Activated CD4-positive, alpha-beta T cell treated with anti-CD3 and anti-CD28 coated beads, Interleukin-2, amount 10 ng/mL, durations not matched to agents 7 days and 5 days (primary cell): ENCODE measurements around the gene PRELID2. TPM values are rescaled to one million over a fixed set of nuclear protein-coding genes. Genes with fewer than 3 reads are reported as not detected.

Experiments used
- CTCF ChIA-PET: fragments of 350-600 bp; sonication (Branson Sonifier 250); formaldehyde crosslinking; loops from one replicate; lab custom pipeline; 2021; ENCODE audit warnings: antibody characterized with exemption; lab: Charles Lee
- POLR2A ChIA-PET: fragments of 350-600 bp; sonication (Branson Sonifier 250); formaldehyde crosslinking; loops from one replicate; lab custom pipeline; 2021; ENCODE audit warnings: antibody characterized with exemption; lab: Charles Lee
- DNase-seq: peaks from one replicate; pipeline ENCODE4 v3.0.0-alpha.2; 2020
- H3K27ac Mint-ChIP-seq: one replicate; pipeline ENCODE4 v1.8.0; 2021; ENCODE audit warnings: mild to moderate bottlenecking, moderate library complexity, mixed read lengths
- H3K27me3 Mint-ChIP-seq: one replicate; pipeline ENCODE4 v1.8.0; 2021; ENCODE audit warnings: mixed read lengths
- H3K36me3 Mint-ChIP-seq: one replicate; pipeline ENCODE4 v1.8.0; 2021; ENCODE audit warnings: low read depth, mixed read lengths
- H3K4me1 Mint-ChIP-seq: one replicate; pipeline ENCODE4 v1.8.0; 2021; ENCODE audit warnings: mixed read lengths
- H3K4me3 Mint-ChIP-seq: one replicate; pipeline ENCODE4 v1.8.0; 2021; ENCODE audit warnings: mild to moderate bottlenecking, moderate library complexity, mixed read lengths
- H3K9me3 Mint-ChIP-seq: one replicate; pipeline ENCODE4 v1.8.0; 2021; ENCODE audit warnings: mixed read lengths
- total RNA-seq, 2 experiments: library from RNA; stranded (reverse); gene quantifications; one replicate each; pipeline ENCODE4 v1.2.3, GENCODE V29; 2021

Gene PRELID2
- total RNA-seq, 2 experiments from 2014 or later, result 1.6 to 1.8 TPM

DNA sequence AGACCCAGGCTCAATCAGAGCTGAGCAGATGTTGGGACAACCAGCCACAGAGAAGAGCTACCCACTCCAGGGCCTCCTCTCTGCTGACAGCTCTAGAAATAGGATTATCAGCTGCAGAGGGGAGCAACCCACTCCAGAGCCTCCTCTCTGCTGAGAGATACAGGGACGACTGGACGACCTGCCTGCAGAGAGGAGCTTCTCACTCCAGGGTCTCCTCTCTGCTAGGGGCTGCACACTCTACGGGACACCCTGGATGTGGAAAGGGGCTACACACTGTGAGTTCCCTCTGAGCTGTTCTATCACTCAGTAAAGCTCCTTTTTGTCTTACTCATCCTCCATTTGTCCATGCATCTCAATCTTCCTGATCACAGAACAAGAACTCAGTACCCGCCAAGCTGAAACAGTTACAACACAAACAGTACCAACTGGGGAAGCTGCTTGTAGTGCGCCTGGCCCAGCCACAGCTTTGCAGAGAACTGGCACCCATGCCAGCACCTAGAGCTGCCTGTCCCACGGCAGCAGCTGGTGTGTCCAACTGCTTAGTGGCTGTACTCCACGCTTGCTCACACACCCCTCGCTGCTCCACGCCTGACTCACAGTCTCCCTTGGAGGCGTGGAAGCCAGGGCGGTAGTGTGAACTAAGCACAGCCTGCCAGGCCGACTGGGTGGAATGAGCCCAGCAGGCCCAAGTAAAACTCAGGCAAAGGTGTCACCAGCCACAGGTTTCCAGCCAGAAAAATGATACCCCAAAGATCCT is 56.8 kb downstream of the PRELID2 start:
- no peak overlapping the region for H3K27ac Mint-ChIP-seq
- H3K27me3 Mint-ChIP-seq, result no peaks in the 10 kb centered on the region
- H3K4me3 Mint-ChIP-seq, result no peak overlapping the region
- no peaks in the 10 kb centered on the region for H3K36me3 Mint-ChIP-seq
- DNase-seq, result no peak
- ChIA-PET CTCF (no interaction called here), POLR2A (no interaction called here)
- H3K9me3 Mint-ChIP-seq, result no peaks in the 10 kb centered on the region
- no peaks in the 10 kb centered on the region for H3K4me1 Mint-ChIP-seq

GRCh38 chr5:145777445-145778063 is 57.6 kb downstream of the PRELID2 start:
- no peak overlapping the region for H3K27ac Mint-ChIP-seq
- no peaks in the 10 kb centered on the region for H3K27me3 Mint-ChIP-seq
- no peaks in the 10 kb centered on the region for H3K36me3 Mint-ChIP-seq
- ChIA-PET CTCF (interaction anchor here (0.5 kb wide), 1 partner anchor 217 kb away, joined by 4 read pairs; no protein-coding TSS in a partner anchor), POLR2A (no interaction called here)
- DNase-seq, result no peak
- no peak overlapping the region for H3K4me3 Mint-ChIP-seq
- no peaks in the 10 kb centered on the region for H3K9me3 Mint-ChIP-seq
- H3K4me1 Mint-ChIP-seq, result no peaks in the 10 kb centered on the region

DNA sequence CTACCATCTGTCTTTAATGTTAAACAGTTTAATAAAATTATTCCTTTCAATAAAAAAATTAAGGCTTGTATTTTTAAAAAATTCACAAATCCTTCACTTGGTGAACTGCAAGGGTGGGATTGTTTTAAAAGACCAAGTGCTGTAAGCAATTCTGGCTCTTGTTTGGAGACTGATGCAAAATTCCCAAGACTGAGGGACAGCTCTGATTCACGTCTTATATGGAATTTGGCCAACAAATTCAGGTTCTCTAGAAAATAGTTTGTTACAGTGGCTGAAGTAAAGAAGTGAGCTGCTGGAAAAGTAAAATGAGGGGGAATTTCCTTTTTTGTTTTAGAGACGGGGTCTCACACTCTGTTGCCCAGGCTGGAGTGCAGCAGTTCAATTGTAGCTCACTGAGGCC is 58.3 kb downstream of the PRELID2 start:
- no peak overlapping the region for H3K27ac Mint-ChIP-seq
- ChIA-PET POLR2A (no interaction called here), CTCF (interaction anchor here (0.5 kb wide), 1 partner anchor 218 kb away, joined by 4 read pairs; no protein-coding TSS in a partner anchor)

DNA sequence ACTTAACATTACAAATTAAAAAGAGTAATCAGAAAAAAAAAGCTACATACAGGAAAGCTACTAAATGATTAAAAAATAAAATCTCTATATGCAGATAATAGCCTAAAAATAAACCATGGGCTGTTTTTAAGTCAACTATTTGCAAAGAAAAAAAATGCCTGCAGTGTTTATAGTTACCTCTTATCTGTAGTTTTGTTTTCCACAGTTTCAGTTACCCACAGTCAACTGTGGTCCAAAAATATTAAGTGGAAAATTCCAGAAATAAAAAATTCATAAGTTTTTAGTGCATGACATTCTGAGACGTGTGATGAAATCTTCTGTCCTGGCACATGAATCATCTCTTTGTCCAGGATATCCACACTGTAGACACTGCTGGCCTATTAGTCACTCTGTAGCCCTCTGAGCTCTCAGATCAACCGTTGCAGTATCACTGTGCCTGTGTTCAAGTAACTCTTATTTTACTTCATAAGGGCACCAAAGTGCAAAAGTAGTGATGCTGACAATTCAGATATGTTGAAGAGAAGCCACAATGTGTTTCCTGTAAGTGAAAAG is 59.2 kb downstream of the PRELID2 start:
- Mint-ChIP-seq H3K4me3 (no peak overlapping the region), H3K27me3 (no peaks in the 10 kb centered on the region), H3K4me1 (no peaks in the 10 kb centered on the region), H3K9me3 (no peaks in the 10 kb centered on the region), H3K27ac (no peak overlapping the region), H3K36me3 (no peaks in the 10 kb centered on the region)
- ChIA-PET CTCF (no interaction called here), POLR2A (no interaction called here)
- DNase-seq, result no peak

More for the DNA sequence above, 58.3 kb downstream of the PRELID2 start:
- Mint-ChIP-seq H3K4me1 (no peaks in the 10 kb centered on the region), H3K36me3 (no peaks in the 10 kb centered on the region), H3K27me3 (no peaks in the 10 kb centered on the region), H3K9me3 (no peaks in the 10 kb centered on the region), H3K4me3 (no peak overlapping the region)
- no peak for DNase-seq

DNA sequence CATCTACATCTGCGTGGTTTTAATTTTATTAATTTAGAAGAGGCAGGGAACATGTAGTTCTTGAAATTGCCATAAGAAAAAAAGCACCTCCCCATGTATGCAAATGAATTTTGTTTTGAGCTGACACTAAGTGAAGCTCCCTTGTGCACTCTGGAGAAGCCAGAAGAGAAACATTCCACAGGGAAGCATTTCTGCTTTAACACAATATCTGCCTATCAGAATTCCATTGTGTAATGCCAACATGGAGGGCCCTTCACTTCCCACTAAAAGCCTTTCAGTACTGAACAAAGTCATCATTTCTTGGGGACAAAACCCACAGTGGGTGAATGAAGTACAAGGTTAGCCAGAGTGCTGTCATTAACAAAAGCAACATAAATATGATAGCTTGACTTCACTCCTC is 59.7 kb downstream of the PRELID2 start:
- H3K9me3 Mint-ChIP-seq, result no peaks in the 10 kb centered on the region
- H3K4me3 Mint-ChIP-seq, result no peak overlapping the region
- no peaks in the 10 kb centered on the region for H3K36me3 Mint-ChIP-seq
- DNase-seq, result no peak
- H3K4me1 Mint-ChIP-seq, result no peaks in the 10 kb centered on the region
- POLR2A ChIA-PET, result no interaction called here
- CTCF ChIA-PET, result no interaction called here
- H3K27me3 Mint-ChIP-seq, result no peaks in the 10 kb centered on the region
- H3K27ac Mint-ChIP-seq, result no peak overlapping the region

- Mint-ChIP-seq H3K36me3 (no peaks in the 10 kb centered on the region), H3K4me3 (no peak overlapping the region), H3K27ac (no peak overlapping the region), H3K9me3 (no peaks in the 10 kb centered on the region), H3K4me1 (no peaks in the 10 kb centered on the region), H3K27me3 (no peaks in the 10 kb centered on the region)
- DNase-seq, result no peak
- ChIA-PET CTCF (interaction anchor here (0.6 to 1.0 kb wide), 2 partner anchors 24 to 1431 kb away, joined by 3 to 4 read pairs; no protein-coding TSS in a partner anchor), POLR2A (no interaction called here)
Measured at GRCh38 chr5:145774442-145774841, 60.7 kb downstream of the PRELID2 start.

- Mint-ChIP-seq H3K27me3 (no peaks in the 10 kb centered on the region), H3K4me3 (no peak overlapping the region), H3K27ac (no peak overlapping the region), H3K36me3 (no peaks in the 10 kb centered on the region), H3K9me3 (no peaks in the 10 kb centered on the region), H3K4me1 (no peaks in the 10 kb centered on the region)
- no peak for DNase-seq
- CTCF ChIA-PET, result no interaction called here
- POLR2A ChIA-PET, result no interaction called here
Measured at GRCh38 chr5:145772466-145772865, 62.7 kb downstream of the PRELID2 start.

GRCh38 chr5:145768863-145769262 is 66.3 kb downstream of the PRELID2 start:
- CTCF ChIA-PET, result interaction anchor here (0.8 kb wide), 1 partner anchor 12 kb away, joined by 3 read pairs; no protein-coding TSS in a partner anchor
- no peaks in the 10 kb centered on the region for H3K9me3 Mint-ChIP-seq

DNA sequence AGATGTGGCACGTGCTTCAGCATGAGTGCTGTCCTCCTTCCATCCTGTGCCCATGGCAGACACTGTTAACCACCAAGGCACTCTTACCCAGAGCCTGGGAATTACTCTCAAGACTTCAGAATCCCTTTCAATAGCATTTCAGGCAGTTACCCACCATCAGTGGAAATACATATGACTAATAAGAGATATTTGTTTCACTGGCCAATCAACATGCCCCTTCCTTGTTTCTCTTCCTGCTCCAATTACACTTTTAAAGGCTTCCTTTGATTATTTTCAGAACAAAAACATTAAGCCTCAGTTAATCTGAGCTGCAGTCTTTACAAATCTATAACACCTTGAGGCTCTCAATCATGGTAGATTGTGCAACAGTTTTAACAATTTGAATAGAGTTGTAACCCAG is 70.8 kb downstream of the PRELID2 start:
- no peak overlapping the region for H3K4me3 Mint-ChIP-seq
- H3K27ac Mint-ChIP-seq, result no peak overlapping the region
- H3K36me3 Mint-ChIP-seq, result no peaks in the 10 kb centered on the region
- no peaks in the 10 kb centered on the region for H3K9me3 Mint-ChIP-seq
- DNase-seq, result no peak
- H3K27me3 Mint-ChIP-seq, result no peaks in the 10 kb centered on the region
- ChIA-PET POLR2A (no interaction called here), CTCF (no interaction called here)
- H3K4me1 Mint-ChIP-seq, result no peaks in the 10 kb centered on the region

More at GRCh38 chr5:145768863-145769262, 66.3 kb downstream of the PRELID2 start:
- POLR2A ChIA-PET, result no interaction called here
- Mint-ChIP-seq H3K36me3 (no peaks in the 10 kb centered on the region), H3K27me3 (no peaks in the 10 kb centered on the region), H3K27ac (no peak overlapping the region), H3K4me3 (no peak overlapping the region), H3K4me1 (no peaks in the 10 kb centered on the region)
- no peak for DNase-seq

- ChIA-PET CTCF (no interaction called here), POLR2A (no interaction called here)
- H3K4me3 Mint-ChIP-seq, result no peak overlapping the region
- no peaks in the 10 kb centered on the region for H3K36me3 Mint-ChIP-seq
- no peak overlapping the region for H3K27ac Mint-ChIP-seq
- no peaks in the 10 kb centered on the region for H3K4me1 Mint-ChIP-seq
- DNase-seq, result no peak
- no peaks in the 10 kb centered on the region for H3K9me3 Mint-ChIP-seq
- H3K27me3 Mint-ChIP-seq, result no peaks in the 10 kb centered on the region
Measured at GRCh38 chr5:145762833-145763232, 72.3 kb downstream of the PRELID2 start.

DNA sequence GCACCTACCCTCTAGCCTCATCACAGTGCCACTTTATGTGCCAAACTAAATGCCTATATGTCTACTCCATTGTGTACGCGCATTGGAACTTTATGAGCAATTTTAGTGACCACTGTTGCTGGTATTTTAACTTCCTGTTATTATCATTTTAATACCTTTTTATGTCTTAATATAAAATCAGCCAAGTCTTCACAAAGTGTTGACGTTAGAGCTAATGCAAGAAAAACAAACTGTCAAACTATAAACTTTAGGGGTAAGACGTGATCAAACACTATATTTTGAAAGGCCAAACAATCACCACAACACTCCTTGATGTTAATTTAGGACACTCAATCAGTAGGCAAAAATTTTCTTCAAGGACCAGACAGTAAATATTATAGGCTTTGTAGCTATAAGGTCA is 73.9 kb downstream of the PRELID2 start:
- CTCF ChIA-PET, result no interaction called here

DNA sequence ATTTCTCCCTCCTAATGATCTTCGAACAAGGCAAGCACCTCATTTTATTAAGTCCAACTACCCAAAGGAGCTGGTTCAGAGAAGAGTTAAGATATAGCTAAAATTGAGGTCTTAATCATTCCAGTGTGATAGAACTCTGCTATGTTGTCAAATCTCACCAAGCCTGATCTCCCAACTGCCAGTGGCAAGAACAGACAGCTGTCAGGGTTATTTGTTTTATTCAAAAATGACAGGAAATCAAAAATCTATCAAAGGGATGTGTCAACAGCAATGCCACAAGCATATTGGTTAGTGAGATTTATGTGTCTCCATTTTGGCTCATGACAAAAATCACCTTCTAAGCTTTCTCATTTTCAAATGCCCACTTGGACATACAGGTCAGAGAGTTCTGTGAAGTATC is 74.5 kb downstream of the PRELID2 start:
- Mint-ChIP-seq H3K4me1 (no peaks in the 10 kb centered on the region), H3K4me3 (no peak overlapping the region), H3K27me3 (no peaks in the 10 kb centered on the region), H3K27ac (no peak overlapping the region), H3K9me3 (no peaks in the 10 kb centered on the region), H3K36me3 (no peaks in the 10 kb centered on the region)
- CTCF ChIA-PET, result no interaction called here
- no peak for DNase-seq
- POLR2A ChIA-PET, result no interaction called here

More for the DNA sequence above, 73.9 kb downstream of the PRELID2 start:
- H3K36me3 Mint-ChIP-seq, result no peaks in the 10 kb centered on the region
- H3K4me1 Mint-ChIP-seq, result no peaks in the 10 kb centered on the region
- DNase-seq, result no peak
- H3K27ac Mint-ChIP-seq, result no peak overlapping the region
- POLR2A ChIA-PET, result no interaction called here
- no peaks in the 10 kb centered on the region for H3K9me3 Mint-ChIP-seq
- no peaks in the 10 kb centered on the region for H3K27me3 Mint-ChIP-seq
- no peak overlapping the region for H3K4me3 Mint-ChIP-seq

- Mint-ChIP-seq H3K27me3 (no peaks in the 10 kb centered on the region), H3K4me1 (peaks cover 4% of the 10 kb centered on the region), H3K4me3 (no peak overlapping the region), H3K36me3 (no peaks in the 10 kb centered on the region), H3K9me3 (peaks cover 4% of the 10 kb centered on the region), H3K27ac (no peak overlapping the region)
- POLR2A ChIA-PET, result no interaction called here
- CTCF ChIA-PET, result no interaction called here
- no peak for DNase-seq
Measured at GRCh38 chr5:145752947-145753346, 82.2 kb downstream of the PRELID2 start.
